Right atrium auricular region (tissue), 2 donors: ENCODE data around the gene TTC21A. TPM values are rescaled to one million over a fixed set of nuclear protein-coding genes. Genes with fewer than 3 reads are reported as not detected.
A peak's percentile ranks its signal among the peaks of the same experiment; 100 is the strongest.

Experiments used
- DNase-seq: peaks from one replicate; pipeline ENCODE4 v3.0.0-alpha.2; 2019; ENCODE audit warnings: low spot score
- H3K27ac ChIP-seq, 2 donors: fragments of 200-600 bp; sonication (generic); 1 replicate in 1 of 2; 2 replicates in 1 of 2; pipeline ENCODE4 v1.5.1; 2016 to 2019
- H3K27me3 ChIP-seq, 2 donors: fragments of 200-600 bp; sonication (generic); one replicate each; pipeline versions ENCODE4 v1.5.1 to v1.6.0; 2017 to 2019
- H3K36me3 ChIP-seq: fragments of 200-600 bp; sonication (generic); one replicate; pipeline ENCODE4 v1.5.1; 2016
- H3K4me1 ChIP-seq, 2 donors: fragments of 200-600 bp; sonication (generic); one replicate each; pipeline versions ENCODE4 v1.5.1 to v1.6.0; 2017 to 2019
- H3K4me3 ChIP-seq, 2 donors: fragments of 200-600 bp; sonication (generic); 1 replicate in 1 of 2; 2 replicates in 1 of 2; pipeline ENCODE4 v1.5.1; 2017 to 2019; ENCODE audit warnings: mild to moderate bottlenecking in 1 of 2, moderate library complexity in 1 of 2
- H3K9me3 ChIP-seq, 2 donors: fragments of 200-600 bp; sonication (generic); one replicate each; pipeline ENCODE4 v1.5.1; 2019
- total RNA-seq, 2 donors: library from RNA; depleted of rRNA; stranded (reverse); fragments of >200 nt; gene quantifications; one replicate each; pipeline ENCODE4 v1.1.0, GENCODE V29; 2016
- TF ChIP-seq, protein P1 (sequence below), 2 donors: fragments of 200-600 bp; sonication (generic); IDR thresholded peaks; one replicate each; pipeline ENCODE4 v1.5.1; 2019; ENCODE audit warnings: antibody characterized with exemption in 2 of 2

Gene TTC21A
- total RNA-seq, 2 donors from 2014 or later: 0.85 to 1.8 TPM

DNA sequence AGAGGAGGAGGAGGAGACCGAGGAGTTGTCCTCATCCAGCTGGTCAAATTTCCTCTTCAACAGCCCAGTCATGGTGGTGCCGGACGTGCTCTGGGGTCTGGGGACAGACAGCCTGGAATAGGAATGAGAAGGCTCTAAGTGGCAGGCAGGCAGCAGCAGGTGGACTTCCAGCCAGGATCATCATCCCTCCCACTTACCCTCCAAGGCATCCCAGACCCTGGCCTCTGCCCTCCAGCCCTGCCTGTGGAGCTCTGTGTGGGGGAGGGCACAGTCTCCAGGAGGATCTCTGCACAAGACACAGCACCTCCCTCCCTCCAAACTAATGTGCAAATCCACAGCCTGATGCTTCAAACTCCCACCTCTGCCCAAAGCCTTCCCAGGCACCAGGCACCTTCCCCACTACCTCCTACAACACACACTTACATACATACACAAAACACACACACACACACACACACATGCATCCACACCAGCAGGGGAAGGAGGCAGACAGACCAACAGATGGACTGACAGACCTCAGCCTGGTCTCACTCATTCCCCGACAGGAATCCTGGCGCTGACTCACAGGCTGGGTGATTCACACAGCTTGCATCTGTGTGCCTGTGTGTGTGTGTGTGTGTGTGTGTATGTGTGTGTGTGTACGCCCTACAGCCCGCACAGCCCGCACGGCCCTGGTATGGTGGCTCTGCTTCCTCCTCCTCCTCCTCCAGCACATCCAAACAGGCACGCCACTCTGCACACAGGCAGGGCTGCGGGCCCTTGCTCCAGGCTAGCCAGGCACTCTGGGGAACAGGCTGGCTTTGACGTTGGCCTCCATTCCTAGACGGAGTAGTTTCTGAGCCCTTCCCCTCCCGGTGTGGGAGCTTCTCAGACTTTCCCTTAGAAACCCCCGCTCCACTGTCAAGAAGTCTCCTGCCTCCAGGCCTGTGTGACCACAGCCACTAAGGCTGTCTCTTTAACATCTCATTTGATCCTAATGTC, 39.4 kb downstream of the TTC21A start:
- Histone ChIP-seq H3K27ac (peak overlapping the region; percentile 79 to 82), H3K27me3 (no peaks in the 10 kb centered on the region), H3K36me3 (peaks cover 49% of the 10 kb centered on the region), H3K4me3 (peak overlapping the region; percentile 15 to 27), H3K4me1 (peaks cover 0 to 99% of the 10 kb centered on the region in 2 donors), H3K9me3 (no peaks in the 10 kb centered on the region)
- DNase-seq: peak; percentile 88
- TF ChIP-seq, protein P1, sequence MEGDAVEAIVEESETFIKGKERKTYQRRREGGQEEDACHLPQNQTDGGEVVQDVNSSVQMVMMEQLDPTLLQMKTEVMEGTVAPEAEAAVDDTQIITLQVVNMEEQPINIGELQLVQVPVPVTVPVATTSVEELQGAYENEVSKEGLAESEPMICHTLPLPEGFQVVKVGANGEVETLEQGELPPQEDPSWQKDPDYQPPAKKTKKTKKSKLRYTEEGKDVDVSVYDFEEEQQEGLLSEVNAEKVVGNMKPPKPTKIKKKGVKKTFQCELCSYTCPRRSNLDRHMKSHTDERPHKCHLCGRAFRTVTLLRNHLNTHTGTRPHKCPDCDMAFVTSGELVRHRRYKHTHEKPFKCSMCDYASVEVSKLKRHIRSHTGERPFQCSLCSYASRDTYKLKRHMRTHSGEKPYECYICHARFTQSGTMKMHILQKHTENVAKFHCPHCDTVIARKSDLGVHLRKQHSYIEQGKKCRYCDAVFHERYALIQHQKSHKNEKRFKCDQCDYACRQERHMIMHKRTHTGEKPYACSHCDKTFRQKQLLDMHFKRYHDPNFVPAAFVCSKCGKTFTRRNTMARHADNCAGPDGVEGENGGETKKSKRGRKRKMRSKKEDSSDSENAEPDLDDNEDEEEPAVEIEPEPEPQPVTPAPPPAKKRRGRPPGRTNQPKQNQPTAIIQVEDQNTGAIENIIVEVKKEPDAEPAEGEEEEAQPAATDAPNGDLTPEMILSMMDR (IDR thresholded peaks at IDR 0.05): no peak

DNA sequence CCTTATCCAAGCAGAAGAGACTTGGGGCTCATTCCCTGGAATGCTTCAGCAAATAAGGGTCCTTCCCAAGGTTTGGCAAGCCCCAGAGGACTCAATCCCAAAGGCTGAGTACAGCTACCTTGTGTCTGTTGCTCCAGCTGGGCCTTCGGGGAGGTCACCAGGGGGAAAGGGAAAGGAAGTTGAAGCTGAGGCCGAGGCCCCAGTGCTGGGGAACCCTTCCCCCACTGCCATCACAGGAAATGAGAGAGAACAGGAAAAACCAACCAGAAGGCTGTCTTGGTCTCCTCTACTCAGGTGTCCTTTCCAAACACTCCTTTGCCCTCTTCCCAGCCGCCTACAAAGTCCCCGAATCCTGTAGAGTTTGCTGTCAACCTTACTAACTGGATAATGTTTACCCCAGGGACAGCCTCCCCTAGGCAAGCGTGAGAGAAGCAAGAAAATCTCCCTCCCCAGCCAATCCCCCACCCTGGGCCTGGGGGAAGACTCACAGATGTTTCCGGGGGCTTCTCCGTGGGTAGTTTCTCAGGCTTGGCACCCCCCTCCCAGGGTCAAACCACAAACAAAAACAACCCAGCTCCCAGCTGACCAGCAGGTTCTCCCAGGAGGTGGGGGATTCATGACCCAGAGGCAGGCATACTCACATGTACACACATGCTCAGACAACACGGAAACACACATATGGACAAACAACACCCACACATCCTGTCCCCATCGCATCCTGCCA, 40.4 kb downstream of the TTC21A start:
- peaks cover 0 to 96% of the 10 kb centered on the region in 2 donors for H3K4me1 ChIP-seq
- H3K4me3 ChIP-seq: peak overlapping the region in 1 of 2 donors; percentile 27
- H3K27ac ChIP-seq: peak overlapping the region; percentile 79 to 82
- H3K36me3 ChIP-seq: peaks cover 40% of the 10 kb centered on the region
- DNase-seq: peak; percentile 70
- no peaks in the 10 kb centered on the region for H3K9me3 ChIP-seq
- H3K27me3 ChIP-seq: no peaks in the 10 kb centered on the region
- TF ChIP-seq, protein P1 (IDR thresholded peaks at IDR 0.05): no peak

DNA sequence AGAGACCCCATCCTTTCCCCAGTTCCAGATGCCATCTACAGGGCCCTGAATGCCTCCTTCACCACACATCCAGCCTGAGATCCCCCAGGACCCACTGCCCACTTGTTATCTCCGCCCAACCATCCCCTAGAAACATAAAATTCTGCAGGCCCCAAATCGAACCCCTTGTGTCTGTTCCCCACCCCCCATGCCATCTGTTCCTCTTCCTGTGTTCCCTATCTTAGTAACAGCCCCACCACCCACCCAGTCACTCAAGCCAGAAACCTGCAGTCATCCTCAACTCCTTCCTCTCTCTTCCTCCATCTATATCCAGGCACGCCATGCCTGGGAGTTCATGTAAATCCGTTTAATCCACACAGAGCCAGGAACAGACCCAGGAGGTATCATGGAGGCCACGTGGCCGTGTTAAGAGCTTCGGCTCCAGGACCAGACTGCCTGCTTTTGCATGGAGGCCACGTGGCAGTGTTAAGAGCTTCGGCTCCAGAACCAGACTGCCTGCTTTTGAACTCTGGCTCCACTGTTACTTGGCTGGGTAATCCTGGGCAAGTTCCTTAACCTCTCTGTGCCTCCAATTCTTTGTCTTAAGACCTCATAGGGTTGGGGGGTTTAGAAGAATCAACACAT, 41.1 kb downstream of the TTC21A start:
- peak overlapping the region; percentile 79 to 82 for H3K27ac ChIP-seq
- H3K4me1 ChIP-seq: peaks cover 0 to 89% of the 10 kb centered on the region in 2 donors
- DNase-seq: peak; percentile 57
- no peaks in the 10 kb centered on the region for H3K27me3 ChIP-seq
- H3K36me3 ChIP-seq: peaks cover 33% of the 10 kb centered on the region
- H3K4me3 ChIP-seq: peak overlapping the region in 1 of 2 donors; percentile 27
- no peaks in the 10 kb centered on the region for H3K9me3 ChIP-seq
- TF ChIP-seq, protein P1 (IDR thresholded peaks at IDR 0.05): no peak

DNA sequence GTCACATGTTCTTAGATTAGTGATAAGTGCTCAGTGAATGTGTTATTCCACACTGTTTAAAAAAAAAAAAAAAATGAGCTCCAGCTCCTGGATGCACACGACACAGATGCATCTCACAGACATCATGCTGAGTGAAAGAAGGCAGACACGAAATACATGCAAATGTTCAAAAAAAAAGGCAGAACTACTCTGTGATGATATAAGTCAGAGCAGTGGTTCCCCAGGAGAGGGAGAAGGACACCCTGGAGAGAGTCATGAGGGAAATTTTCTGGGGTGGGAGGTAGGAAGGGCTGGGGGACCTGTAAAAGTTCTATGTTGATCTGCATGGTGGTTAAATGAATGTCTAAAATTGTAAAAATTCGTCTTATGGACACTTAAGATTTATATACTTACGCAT, 41.6 kb downstream of the TTC21A start:
- Histone ChIP-seq H3K27me3 (no peaks in the 10 kb centered on the region), H3K9me3 (no peaks in the 10 kb centered on the region), H3K27ac (peak overlapping the region; percentile 82 to 99), H3K4me3 (peak overlapping the region in 1 of 2 donors; percentile 93), H3K36me3 (peaks cover 28% of the 10 kb centered on the region), H3K4me1 (peaks cover 0 to 88% of the 10 kb centered on the region in 2 donors)
- DNase-seq: no peak
- TF ChIP-seq, protein P1 (IDR thresholded peaks at IDR 0.05): no peak

DNA sequence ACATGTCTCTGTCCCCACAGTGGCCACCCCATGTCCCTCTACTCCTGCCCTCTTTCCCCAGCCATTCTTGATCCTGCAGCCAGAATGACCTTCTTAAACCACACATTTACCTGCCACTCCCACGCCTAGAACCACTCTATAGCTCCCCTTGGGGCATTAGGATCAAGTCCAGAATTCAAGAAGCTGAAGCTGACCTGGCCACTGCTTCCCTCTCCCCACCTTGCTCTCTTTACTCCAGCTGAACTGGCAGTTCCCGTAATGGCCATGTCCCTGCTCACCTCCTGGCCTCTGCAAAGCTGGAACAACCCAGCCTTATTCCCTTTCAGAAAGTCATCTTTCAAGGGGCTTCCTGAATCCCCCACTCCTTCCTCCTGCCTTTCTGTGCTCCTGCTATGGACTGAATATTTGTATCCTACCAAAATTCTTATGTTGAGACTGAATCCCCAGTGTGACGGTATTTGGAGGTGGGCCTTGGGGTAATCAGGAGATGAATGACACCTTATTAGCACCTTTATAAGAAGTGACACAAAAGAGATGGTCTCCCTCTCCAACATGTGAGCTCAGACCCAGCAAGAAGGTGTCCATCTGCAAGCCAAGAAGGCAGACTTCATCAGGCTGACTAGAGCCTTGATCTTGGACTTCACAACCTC, 42.1 kb downstream of the TTC21A start:
- Histone ChIP-seq H3K27me3 (no peaks in the 10 kb centered on the region), H3K4me1 (peaks cover 0 to 88% of the 10 kb centered on the region in 2 donors), H3K27ac (peak overlapping the region; percentile 99), H3K4me3 (peak overlapping the region; percentile 91 to 93), H3K9me3 (no peaks in the 10 kb centered on the region), H3K36me3 (peaks cover 22% of the 10 kb centered on the region)
- TF ChIP-seq, protein P1 (IDR thresholded peaks at IDR 0.05): no peak
- DNase-seq: no peak
